Measurements from ENCODE around the gene F2RL2.

F2RL2 gene

GRCh38 chr5:76622973-76623596 lies at the start of gene F2RL2:
TSS of gene F2RL2 (minus strand) at chr5:76623403. CDS start at chr5:76623230, 173 bp downstream.
- no peak for DNase-seq

DNA sequence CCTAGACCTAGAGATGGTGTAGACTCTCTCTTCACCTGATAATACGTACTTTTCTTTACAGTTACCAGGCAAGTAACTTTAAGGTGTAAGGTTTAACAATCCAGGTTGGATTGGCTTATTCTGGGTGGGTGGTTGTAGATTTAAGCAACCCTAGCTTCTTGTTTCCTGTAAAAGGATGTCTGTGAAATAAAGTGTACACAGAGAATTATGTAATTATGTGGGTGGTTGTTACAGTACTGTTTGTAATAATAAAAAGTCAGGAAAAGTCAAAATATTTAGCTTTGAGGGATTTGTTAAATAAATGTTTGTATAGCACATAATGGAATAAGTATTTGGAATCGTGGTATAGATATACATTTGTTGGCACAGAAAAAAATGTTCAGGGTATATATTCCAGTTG lies 49.0 kb upstream of the F2RL2 start:
- DNase-seq = no peak

DNA sequence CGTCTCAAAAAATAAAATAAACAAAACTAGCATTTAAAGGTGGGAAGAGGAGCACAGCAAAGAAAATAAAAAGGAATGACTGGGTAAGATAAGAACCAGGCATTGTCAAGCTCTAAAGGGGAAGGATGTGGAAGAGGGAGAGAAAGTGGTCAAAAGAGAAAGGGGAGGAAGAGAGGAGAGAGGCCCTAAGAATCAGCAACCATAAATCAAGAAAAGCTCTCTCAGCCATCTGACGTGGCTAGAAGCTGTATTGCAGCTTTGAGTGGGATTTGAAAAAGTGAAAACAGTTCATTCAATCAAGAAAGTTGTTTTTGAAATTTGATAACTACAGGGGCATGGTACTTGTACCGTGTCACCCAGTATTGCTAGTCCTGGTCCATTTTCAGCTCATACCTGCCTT lies 47.3 kb upstream of the F2RL2 start:
- DNase-seq = no peak

DNA sequence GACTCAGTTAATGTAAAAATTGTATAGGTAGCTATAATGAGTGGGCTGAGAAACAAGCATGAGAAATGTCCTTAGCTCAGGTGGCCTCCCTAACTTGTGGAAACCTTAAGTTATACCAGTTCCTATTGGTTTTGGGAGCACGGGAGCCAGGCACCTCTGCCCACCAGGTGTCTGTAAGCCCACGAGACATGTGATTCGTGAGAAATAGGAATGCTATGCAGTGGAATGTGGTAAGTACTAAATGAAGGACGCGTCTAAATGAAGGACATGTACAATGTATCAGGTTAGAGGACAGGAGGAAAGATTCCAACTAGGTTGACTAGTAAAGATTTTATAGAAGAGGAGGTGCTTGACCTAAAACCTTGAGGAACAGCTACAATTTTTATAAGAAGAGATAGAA lies 46.0 kb upstream of the F2RL2 start:
- DNase-seq = no peak

- no peak for DNase-seq
These were observed 44.3 kb upstream of the F2RL2 start for GRCh38 chr5:76667495-76667894.

DNA sequence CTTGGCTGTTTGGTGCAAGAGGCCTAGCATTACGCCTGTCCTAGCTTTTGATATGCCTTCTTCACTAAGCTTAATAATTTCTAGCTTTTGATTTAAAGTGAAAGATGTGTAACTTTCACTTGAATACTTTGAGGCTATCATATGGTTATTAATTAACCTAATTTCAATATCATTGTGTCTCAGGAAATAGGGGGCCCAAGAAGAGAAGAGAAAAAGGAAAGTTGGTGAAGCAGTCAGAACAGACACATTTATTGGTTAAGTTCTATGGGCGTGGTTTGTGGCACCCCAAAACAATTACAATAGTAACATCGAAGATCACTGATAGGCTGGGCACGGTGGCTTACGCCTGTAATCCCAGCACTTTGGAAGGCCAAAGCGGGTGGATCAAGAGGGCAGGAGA lies 40.9 kb upstream of the F2RL2 start:
- no peak for DNase-seq

GRCh38 chr5:76663573-76663972 lies 40.4 kb upstream of the F2RL2 start:
- DNase-seq = no peak

GRCh38 chr5:76662521-76662920 lies 39.3 kb upstream of the F2RL2 start:
- DNase-seq = no peak

GRCh38 chr5:76660360-76660759 lies 37.2 kb upstream of the F2RL2 start:
- DNase-seq = no peak

GRCh38 chr5:76657683-76658311 lies 34.6 kb upstream of the F2RL2 start:
- no peak for DNase-seq

DNA sequence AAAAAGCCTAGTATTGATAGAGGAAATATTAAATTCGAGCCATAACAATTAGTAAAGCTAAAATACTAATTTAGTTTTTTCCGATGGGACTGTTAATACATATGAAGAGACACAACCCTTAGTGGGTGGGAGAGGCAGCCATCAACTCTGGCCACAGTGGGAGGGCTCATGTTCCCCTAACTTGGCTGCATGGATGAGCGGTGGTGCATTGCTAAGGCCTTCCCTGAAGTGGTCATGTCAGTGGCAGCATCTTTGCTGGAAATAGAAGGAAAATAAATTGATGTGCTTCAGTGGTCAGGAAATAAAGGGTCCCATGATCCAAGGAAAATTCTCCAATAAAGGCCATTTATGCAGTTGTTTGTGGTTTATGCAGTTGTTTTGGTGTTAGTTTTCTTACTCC lies 33.9 kb upstream of the F2RL2 start:
- DNase-seq = no peak

DNA sequence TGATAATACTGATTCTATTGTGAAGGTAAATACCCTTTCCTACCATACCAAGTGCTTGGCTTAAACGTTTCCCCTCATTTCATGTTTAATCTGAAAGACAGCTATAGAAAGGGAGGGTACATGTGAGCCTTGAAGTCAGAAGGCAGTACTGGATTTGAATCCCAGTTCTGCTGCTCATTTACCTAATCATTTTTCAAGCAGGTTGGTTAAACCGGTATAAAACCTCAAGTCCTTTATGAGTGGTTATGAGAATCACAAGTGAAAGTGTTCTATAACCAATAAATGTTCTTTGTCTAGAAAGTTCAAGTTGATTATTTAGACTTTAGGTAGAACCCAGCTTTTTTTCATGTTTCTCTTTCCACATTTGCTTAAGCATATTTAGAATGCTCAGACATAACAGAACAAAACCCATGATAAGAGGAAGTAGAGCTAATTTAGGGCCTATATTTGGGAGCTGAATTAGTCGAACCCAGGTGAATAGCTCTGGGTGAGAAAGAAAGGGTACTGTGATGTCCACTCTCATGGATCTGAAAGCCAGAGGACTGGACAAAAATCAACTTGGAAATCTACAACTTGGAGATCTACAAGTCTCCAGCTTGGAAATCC lies 29.7 kb upstream of the F2RL2 start:
- DNase-seq = no peak

DNA sequence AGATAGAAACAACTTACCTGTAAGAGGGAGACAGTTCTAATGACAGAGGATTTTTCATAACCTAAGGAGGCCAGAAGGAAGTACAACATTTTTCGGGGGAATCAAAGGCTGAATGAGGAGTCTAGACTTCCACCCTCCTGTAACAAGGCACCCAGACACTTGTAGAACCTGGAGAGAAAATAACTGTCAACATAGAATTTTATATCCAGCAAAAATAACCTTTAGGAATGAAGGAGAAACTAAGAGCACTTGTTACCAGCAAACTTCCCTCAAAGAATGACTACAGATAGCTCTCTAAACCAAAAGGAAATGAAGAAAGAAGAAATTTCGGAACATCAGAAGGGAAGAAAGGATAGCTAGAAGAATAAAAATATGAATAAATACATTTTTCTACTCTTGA lies 25.9 kb upstream of the F2RL2 start:
- DNase-seq = no peak

- DNase-seq = no peak
These were observed 20.2 kb upstream of the F2RL2 start for GRCh38 chr5:76643371-76643770.

DNA sequence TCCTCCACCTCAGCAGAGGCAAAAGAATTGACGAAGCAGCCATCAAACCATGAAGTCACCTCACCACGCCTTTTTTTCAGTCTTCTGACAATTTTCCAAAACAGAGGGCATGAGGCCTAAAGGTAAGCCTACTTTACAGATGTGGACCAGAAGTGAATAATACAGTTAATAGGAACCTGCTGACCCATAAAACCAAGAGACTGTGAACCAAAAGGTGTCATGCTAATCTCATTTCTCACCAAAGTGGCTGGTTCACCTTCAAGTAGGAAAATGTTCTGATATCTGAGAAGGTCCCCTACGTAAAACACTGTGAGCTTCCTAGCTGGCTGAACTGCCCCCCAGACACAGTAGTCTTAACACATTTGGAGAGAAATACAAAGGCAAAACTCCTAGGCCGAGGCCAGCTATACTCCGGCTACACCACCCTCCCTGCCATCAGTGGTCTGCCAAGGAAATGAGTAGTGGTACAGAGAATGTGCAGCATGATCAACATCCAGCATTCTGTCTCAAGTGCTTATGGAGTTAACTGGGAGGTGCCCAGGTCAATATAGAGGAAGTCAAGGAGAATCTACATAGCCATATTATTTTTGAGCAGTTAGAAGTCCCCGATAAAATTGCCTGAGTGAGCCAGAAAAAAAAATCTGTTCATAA lies 19.3 kb upstream of the F2RL2 start:
- no peak for DNase-seq

GRCh38 chr5:76641514-76642120 lies 18.4 kb upstream of the F2RL2 start:
- peak; percentile 63 for DNase-seq

GRCh38 chr5:76638479-76638878 lies 15.3 kb upstream of the F2RL2 start:
- no peak for DNase-seq

DNA sequence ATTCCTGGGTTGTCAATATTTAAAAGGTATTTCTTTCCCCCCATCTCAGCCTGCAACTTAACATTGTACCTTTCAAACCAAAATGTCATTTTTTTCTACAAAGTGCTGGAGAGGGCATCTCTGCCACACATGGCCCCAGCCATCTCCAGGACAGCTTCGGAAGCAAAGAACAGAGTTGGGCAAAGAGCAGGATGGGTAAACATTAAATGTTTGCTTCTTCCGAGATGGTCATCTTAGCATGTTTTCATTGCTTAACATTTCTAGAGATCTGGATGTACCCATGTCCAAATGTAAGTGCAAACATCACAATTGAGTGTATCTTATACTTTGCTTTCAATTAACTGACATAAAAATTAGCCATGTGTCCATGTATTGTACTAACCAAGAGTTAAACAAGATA lies 14.3 kb upstream of the F2RL2 start:
- no peak for DNase-seq

DNA sequence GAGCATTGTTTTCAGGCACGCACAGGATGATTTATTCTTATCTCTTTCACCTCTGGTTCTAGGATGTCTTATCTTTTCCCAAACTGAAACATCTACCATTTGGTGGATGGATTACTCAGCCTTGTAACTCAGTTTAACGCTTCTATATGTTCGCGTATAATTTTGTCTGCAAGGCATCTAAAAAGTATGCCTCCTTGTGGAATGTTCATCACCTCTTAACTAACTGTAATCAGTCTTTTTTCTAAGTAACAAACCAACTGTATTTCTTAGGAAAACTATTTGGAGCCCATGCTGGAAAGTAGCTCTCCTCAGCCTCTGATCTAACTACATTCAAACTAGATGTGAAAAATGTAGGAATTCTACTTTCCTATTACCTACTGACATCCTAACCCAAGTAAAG lies 11.5 kb upstream of the F2RL2 start:
- DNase-seq = no peak

- DNase-seq = no peak
These were observed 3.5 kb upstream of the F2RL2 start for GRCh38 chr5:76626738-76627137.

- DNase-seq = no peak
These were observed 2.0 kb upstream of the F2RL2 start for GRCh38 chr5:76625087-76625815.

- DNase-seq = no peak
These were observed 1.1 kb downstream of the F2RL2 start for GRCh38 chr5:76622076-76622475.

GRCh38 chr5:76620166-76620565 lies 3.0 kb downstream of the F2RL2 start:
- no peak for DNase-seq
